Measurements from ENCODE around the gene RNF150. TPM values are rescaled to one million over a fixed set of nuclear protein-coding genes. Genes with fewer than 3 reads are reported as not detected.

The RNF150 gene
- total RNA-seq, 1 experiment from 2014 or later = 4.4 TPM

DNA sequence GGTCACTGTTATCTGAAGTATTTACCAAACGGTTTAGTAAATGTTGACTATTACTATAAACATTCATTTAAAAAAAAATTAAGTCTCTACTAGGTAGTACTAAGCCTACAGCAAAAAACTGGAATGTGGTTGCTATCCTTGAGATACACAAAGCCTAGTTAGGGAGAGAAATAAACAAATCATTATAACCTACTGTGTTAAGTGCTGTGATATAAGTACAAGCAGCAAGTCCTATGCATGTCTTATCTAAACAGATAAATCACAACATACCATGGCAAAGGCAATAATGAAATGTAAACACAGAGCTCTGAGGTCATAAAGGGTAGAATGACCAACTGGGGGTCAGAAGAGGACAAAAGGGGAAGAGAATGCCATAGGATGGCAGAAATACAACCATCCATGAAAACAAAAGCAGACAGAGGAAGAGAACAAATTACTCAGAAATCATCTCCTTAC is 92.2 kb downstream of the RNF150 start:
- H3K79me1 ChIP-seq (ENCODE audit: insufficient read depth, low read depth, low read length, poor library complexity, severe bottlenecking) = no peaks in the 10 kb centered on the region
- no peak overlapping the region for H3K27ac ChIP-seq (ENCODE audit: insufficient read length, low read depth, low read length)
- no peaks in the 10 kb centered on the region for H3K27me3 ChIP-seq (ENCODE audit: insufficient read depth, low read length)
- no peaks in the 10 kb centered on the region for H3K79me2 ChIP-seq (ENCODE audit: insufficient read depth, low read length)
- H3K23me2 ChIP-seq (ENCODE audit: insufficient read length, low read depth, low read length, poor library complexity, severe bottlenecking) = no peaks in the 10 kb centered on the region
- no CpG with 5 or more reads among the region's 1 CpG for WGBS (ENCODE audit: extremely low coverage, insufficient read length, low lambda C conversion rate)
- no peak overlapping the region for H3K18ac ChIP-seq (ENCODE audit: insufficient read length, low read depth, low read length)
- TF ChIP-seq, protein P1, sequence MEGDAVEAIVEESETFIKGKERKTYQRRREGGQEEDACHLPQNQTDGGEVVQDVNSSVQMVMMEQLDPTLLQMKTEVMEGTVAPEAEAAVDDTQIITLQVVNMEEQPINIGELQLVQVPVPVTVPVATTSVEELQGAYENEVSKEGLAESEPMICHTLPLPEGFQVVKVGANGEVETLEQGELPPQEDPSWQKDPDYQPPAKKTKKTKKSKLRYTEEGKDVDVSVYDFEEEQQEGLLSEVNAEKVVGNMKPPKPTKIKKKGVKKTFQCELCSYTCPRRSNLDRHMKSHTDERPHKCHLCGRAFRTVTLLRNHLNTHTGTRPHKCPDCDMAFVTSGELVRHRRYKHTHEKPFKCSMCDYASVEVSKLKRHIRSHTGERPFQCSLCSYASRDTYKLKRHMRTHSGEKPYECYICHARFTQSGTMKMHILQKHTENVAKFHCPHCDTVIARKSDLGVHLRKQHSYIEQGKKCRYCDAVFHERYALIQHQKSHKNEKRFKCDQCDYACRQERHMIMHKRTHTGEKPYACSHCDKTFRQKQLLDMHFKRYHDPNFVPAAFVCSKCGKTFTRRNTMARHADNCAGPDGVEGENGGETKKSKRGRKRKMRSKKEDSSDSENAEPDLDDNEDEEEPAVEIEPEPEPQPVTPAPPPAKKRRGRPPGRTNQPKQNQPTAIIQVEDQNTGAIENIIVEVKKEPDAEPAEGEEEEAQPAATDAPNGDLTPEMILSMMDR (conservative IDR thresholded peaks at IDR 0.05) = no peak
- H2BK20ac ChIP-seq (ENCODE audit: low read depth, low read length, poor library complexity, severe bottlenecking) = no peak overlapping the region
- H2AK5ac ChIP-seq (ENCODE audit: insufficient read length, low read length) = no peak overlapping the region
- H3K9me3 ChIP-seq (ENCODE audit: control insufficient read depth, low read depth, low read length) = no peaks in the 10 kb centered on the region
- no peak overlapping the region for H3K14ac ChIP-seq (ENCODE audit: insufficient read depth, low read length)
- H4K91ac ChIP-seq (ENCODE audit: insufficient read length, low read depth, low read length) = no peak overlapping the region
- DNase-seq = no peak
- H3K27me3 Mint-ChIP-seq (ENCODE audit: low read depth) = no peaks in the 10 kb centered on the region
- H3K56ac ChIP-seq (ENCODE audit: insufficient read length, low read depth, low read length) = no peak overlapping the region
- H2BK15ac ChIP-seq (ENCODE audit: low read depth, low read length) = no peak overlapping the region
- H2BK5ac ChIP-seq (ENCODE audit: insufficient read length, low read length) = no peak overlapping the region
- no peak overlapping the region for H3K4me2 ChIP-seq (ENCODE audit: insufficient read depth, insufficient read length, low read length)
- no peak overlapping the region for H3K23ac ChIP-seq (ENCODE audit: insufficient read length, low read depth, low read length)
- no peak overlapping the region for H3K4me3 Mint-ChIP-seq
- H3K4ac ChIP-seq (ENCODE audit: low read depth, low read length) = no peak overlapping the region
- H2AFZ ChIP-seq (ENCODE audit: low read length) = no peak overlapping the region
- no peak overlapping the region for H4K5ac ChIP-seq (ENCODE audit: insufficient read length, low read depth, low read length)
- no peak overlapping the region for H2BK12ac ChIP-seq (ENCODE audit: insufficient read length, low read depth, low read length)
- H3K9ac ChIP-seq (ENCODE audit: extremely low read depth, insufficient read length, low read length) = no peak overlapping the region
- no peaks in the 10 kb centered on the region for H4K20me1 ChIP-seq (ENCODE audit: control insufficient read depth, insufficient read depth, insufficient read length)
- H4K8ac ChIP-seq (replicated peaks; ENCODE audit: insufficient read length, low read depth, low read length) = no peak overlapping the region
- H3T11ph ChIP-seq (ENCODE audit: low read length) = no peak overlapping the region
- H3K27ac Mint-ChIP-seq = no peak overlapping the region; a peak in 1 of 7 replicates
- no peaks in the 10 kb centered on the region for H3K36me3 Mint-ChIP-seq (ENCODE audit: insufficient read depth in 1 of 3, low read depth in 3 of 3)
- H2BK120ac ChIP-seq (ENCODE audit: low read depth, low read length, poor library complexity, severe bottlenecking) = no peak overlapping the region
- no peaks in the 10 kb centered on the region for H3K9me3 Mint-ChIP-seq
- no peaks in the 10 kb centered on the region for H3K4me1 ChIP-seq (ENCODE audit: insufficient read depth, low read length)
- H3K4me1 Mint-ChIP-seq = peaks cover 0 to 4% of the 10 kb centered on the region in 2 experiments; a peak in 2 of 4 replicates
